HG03196 (cell line): Measurements from ENCODE around the gene PXDN.
"Not testable (repeated sequence)": the region's sequence is repeated elsewhere in the genome, so short reads cannot be mapped to it uniquely, and the experiment has no call there.

Experiments
- ATAC-seq: cut with Tn5 transposase; IDR thresholded peaks from one replicate; pipeline ENCODE4 v1.9.1; 2021; ENCODE audit not compliant: unreplicated experiment

PXDN gene

GRCh38 chr2:1634681-1635341 lies 109.5 kb downstream of the PXDN start:
- ATAC-seq, result no peak

GRCh38 chr2:1633936-1634587 lies 110.3 kb downstream of the PXDN start:
- ATAC-seq, result no peak

GRCh38 chr2:1633092-1633671 lies 111.1 kb downstream of the PXDN start:
- ATAC-seq, result no peak

GRCh38 chr2:1632510-1632909 lies 111.8 kb downstream of the PXDN start:
- ATAC-seq, result no peak

GRCh38 chr2:1632002-1632348 lies 112.3 kb downstream of the PXDN start:
- ATAC-seq, result no peak

GRCh38 chr2:1631292-1632001 lies 112.9 kb downstream of the PXDN start:
- ATAC-seq, result no peak

GRCh38 chr2:1628893-1629292 lies 115.4 kb downstream of the PXDN start:
- ATAC-seq, result no peak

GRCh38 chr2:1627628-1628381 lies 116.5 kb downstream of the PXDN start:
- ATAC-seq, result no peak

GRCh38 chr2:1626271-1626681 lies 118.0 kb downstream of the PXDN start:
- no peak for ATAC-seq

- ATAC-seq, result no peak
Observed at GRCh38 chr2:1625281-1626001, 118.9 kb downstream of the PXDN start.

GRCh38 chr2:1623906-1624445 lies 120.3 kb downstream of the PXDN start:
- no peak for ATAC-seq

- no peak for ATAC-seq
Observed at GRCh38 chr2:1622521-1623200, 121.7 kb downstream of the PXDN start.

- ATAC-seq, result not testable (repeated sequence)
Observed at GRCh38 chr2:1621976-1622375, 122.3 kb downstream of the PXDN start.

- ATAC-seq, result no peak
Observed at GRCh38 chr2:1621501-1621900, 122.8 kb downstream of the PXDN start.

GRCh38 chr2:1621041-1621440 lies 123.3 kb downstream of the PXDN start:
- no peak for ATAC-seq

- no peak for ATAC-seq
Observed at GRCh38 chr2:1620081-1620480, 124.2 kb downstream of the PXDN start.

- ATAC-seq, result no peak
Observed at GRCh38 chr2:1619556-1619955, 124.8 kb downstream of the PXDN start.

GRCh38 chr2:1618974-1619373 lies 125.3 kb downstream of the PXDN start:
- no peak for ATAC-seq

GRCh38 chr2:1618191-1618961 lies 125.9 kb downstream of the PXDN start:
- no peak for ATAC-seq
